ENCODE data around the gene PDIA2.

DNA sequence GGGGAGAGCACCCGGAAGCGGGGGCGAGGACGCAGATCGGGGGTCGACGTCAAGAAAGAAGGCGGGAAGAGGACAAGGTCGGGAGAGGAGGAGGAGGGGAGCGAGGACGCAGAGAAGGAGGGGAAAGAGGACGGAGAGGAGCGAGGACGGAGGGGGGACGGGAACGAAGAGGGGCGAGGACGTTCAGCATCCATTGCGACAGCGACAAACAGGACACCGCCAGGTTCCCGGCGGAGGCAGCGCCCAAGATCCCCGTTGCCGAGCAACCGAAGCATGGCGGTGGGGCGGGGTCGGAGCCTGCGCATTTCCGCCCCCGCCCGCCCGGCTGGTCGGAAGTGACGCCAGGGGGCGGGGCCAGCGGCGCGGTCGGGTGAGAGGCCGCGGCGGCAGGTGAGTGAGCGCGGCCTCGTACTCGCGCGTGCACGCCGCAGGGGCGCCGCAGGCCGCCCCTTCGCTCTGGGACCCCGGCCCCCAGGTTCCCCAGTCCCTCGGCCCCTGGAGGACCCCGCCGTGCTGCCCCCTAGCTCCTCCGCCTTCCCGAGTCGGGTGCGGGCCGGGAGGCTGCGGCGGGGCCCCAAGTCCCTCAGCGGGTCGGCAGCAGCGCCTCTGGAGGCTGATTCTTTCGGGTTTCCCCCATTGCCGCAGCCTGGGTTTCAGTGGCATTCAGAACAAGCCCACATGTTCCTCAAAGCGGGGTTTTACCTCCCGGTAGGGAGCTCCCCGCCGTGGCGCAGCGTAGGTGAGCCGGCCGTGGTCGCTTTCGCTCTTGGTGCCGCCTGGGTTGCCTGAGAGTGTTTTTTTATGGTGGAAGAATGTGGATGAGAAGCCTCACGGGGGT is 48.3 kb upstream of the PDIA2 start, which contains the start of gene FAM234A:
- no peak for TF ChIP-seq EZH2phosphoT487 (IDR thresholded peaks at IDR 0.05; ENCODE audit: insufficient read depth, low read depth)
- TF ChIP-seq EZH2 (IDR thresholded peaks at IDR 0.05; ENCODE audit: insufficient read depth, poor library complexity, severe bottlenecking): no peak

All from GM23248 (cell line).